HG03196 (cell line): ENCODE results near the gene MEGF11.

ENCODE experiments used
- ATAC-seq: cut with Tn5 transposase; IDR thresholded peaks from one replicate; pipeline ENCODE4 v1.9.1; 2021; ENCODE audit not compliant: unreplicated experiment

MEGF11 gene

DNA sequence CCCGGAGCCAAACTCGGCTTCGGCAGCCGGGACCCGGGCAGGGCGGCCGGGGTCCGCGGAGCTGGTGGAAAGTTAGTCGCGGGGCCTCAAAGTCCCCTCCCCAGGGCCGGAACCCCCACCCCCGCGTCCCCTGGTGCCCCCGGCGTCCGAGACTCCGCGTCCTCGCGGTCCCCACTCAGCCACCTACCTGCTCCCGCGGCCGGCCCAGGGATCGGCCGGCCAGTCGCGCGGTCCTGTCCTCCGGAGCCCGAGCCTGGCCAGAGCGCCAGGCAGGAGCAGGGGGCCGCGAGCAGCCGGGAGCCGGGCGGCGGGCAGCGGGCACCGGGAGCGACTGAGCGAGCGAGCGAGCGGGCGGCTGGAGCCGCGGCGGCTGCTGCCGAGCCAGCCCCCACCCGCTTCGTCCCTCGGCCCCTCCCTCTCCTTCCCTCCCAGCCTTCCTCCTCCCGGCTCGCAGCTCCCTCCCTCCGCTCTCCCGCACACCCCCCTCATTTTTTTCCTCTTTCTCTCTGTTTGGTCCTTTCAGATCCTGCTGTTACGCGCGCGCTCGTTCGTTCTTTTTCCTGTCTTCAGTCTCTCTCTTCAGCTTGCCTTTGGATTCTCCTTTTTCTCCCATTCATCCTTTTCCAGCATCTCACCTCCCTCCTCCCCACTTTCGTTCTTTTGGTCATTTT, at the start of gene MEGF11:
Gene MEGF11, minus strand, starts transcription at position 333 of the 671 bp plus-strand sequence. CDS start 125,347 bp downstream, outside the sequence.
- ATAC-seq, result no peak

DNA sequence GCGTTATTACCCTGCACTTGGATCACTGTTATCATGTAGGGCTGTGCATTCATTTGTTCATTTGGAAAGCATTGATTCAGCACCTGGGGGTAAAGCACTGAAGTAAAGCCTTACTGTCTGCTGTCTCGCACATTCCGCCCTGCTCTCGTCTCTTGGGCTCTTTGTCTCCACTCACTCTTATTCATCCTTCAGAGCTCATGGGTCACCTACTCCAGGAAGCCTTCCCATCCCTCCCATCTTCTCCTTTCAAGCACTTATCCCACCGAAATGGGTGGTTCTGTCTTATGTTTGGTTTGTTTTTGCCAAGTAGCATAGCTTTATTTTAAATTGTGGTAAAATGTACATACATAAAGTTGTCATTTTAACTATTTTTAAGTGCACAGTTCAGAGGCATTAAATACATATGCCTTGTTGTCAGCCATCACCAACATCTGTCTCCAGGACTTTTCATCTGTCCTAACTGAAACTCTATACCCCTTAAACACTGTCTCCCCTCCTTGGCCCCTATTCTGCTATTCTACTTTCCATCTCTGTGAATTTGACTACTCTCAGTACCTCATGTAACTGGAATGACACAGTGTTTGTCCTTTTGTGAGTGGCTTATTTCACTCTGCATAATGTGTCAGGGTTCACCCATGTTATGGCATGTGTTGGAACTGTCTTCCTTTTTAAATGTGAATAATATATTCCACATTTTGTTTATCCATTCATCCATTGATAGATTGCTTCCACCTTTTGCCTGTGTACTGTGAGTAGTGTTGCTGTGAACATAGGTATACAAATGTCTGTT, 49.1 kb upstream of the MEGF11 start:
- ATAC-seq, result no peak

DNA sequence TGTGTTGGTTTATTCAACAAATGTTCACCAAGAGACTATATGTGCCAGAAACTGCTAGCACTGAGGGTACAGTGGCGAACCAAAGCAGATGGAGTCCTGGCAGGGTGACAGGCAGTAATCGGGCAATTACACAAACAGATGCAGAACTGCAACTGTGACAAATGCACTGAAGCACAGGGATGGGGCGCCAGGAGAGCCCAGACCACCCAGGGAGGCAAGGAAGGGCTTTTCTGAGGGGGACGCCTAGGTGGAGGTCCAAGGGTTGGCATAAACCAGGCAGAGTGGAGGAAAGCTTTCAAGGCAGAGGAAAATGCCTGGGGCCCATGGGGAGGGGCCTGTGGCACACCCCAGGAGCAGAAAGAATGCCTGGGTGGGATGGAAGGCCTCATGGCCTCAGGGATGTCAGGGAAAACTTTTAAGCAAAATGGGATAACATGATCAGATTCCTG, 45.3 kb upstream of the MEGF11 start:
- no peak for ATAC-seq

DNA sequence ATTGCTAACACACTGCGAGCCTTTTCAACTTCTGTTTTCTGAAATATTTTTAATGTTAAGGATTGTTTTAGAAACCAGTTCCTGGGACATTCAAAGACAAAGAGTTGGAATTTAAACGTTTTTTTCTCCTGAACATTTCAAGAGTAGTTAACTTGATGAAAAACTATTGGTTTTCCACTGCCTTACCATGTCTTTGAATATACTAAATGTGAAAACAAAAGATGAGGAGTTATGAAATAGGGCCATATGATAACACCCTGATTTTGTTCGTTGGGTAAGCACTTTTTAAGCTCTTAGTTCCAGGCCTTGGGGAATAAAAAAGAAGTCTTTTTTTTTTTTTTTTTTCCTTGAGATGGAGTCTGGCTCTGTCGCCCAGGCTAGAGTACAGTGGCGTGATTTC, 42.6 kb upstream of the MEGF11 start:
- ATAC-seq, result no peak

DNA sequence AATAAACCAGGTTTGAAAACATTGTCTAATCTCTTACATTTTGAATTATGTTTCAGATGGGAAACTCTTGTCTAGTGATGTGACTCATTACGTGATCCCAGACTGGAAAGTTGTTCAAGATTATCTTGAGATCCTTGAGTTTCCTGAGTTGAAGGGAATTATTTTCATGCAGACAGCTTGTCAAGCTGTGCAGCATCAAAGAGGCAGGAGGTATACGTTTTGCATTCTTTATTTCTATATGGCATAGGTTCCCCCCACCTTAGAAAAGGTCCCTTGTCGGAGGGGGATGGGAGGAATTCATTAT, 41.3 kb upstream of the MEGF11 start:
- ATAC-seq, result no peak

DNA sequence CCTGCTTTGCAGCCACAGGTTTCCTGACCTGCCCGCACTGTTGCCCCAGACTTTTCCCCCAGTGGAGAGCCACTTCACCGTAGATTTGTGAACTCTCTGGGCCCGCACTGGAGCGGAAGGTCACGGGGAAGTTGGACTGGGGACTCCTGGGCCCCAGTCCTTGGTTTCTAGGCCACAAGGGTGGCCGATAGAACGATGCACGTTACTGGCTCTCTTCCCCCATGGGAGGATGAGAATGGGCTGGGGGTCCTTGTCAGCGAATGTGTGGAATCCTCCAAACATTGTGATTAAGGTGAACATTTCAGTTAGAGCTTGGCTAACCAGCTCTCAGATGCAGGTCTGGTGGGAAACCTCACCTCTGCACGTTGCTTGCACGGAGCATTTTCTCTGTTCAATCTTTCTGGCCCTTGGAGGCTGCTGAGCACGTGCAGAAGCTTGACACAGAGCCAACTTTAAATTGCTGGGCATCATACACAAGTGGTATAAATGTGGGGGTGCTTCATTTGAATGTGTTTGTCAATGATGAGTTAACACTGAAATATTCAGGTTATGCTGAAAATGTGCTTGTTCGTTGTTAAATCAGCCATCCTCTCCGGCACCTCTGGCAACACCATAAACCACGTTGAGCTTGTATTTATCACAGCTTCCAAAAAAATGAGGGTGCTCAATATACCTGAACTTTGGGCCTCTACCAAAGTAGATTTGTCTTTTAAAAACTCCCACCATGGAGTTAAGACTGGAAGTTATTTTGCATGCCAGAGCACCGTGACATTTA, 40.8 kb upstream of the MEGF11 start:
- peak; percentile 8 for ATAC-seq

DNA sequence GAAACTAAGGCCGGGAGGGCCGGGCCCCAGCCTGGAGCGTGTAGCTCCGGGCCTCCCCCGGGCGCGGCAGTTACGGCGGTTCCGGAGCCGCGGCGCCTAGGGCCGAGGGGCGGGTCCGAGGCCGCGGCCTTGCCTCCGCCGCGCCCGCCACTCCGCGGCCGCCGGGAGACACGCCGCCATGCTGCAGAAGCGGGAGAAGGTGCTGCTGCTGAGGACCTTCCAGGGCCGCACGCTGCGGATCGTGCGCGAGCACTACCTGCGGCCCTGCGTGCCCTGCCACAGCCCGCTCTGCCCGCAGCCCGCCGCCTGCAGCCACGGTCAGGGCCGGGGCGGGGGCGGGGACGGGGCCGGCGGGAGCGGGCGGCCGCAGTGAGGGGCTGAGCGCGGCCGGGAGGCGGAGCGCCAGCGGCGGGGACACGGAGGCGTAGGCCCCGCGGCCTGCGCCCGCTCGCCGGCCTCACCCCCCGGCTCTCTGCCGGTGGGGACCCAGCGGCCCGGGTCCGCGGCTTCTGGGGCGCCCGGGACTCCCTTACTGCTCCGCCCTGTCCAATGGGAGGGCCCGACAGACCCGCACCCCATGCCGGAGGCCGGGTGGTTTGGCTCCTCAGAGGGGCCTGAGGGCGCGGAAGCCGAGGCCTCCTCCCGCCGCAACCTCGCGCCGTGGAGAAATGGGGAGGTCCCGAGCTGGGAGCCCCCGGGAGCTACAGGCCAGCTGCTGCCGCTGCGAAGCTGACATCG, 40.0 kb upstream of the MEGF11 start, which contains the start of gene DIS3L:
Gene DIS3L, plus strand, starts transcription at position 150 of the 738 bp plus-strand sequence. Its CDS starts 29 bp downstream, at position 179.
- peak; percentile 64 for ATAC-seq

DNA sequence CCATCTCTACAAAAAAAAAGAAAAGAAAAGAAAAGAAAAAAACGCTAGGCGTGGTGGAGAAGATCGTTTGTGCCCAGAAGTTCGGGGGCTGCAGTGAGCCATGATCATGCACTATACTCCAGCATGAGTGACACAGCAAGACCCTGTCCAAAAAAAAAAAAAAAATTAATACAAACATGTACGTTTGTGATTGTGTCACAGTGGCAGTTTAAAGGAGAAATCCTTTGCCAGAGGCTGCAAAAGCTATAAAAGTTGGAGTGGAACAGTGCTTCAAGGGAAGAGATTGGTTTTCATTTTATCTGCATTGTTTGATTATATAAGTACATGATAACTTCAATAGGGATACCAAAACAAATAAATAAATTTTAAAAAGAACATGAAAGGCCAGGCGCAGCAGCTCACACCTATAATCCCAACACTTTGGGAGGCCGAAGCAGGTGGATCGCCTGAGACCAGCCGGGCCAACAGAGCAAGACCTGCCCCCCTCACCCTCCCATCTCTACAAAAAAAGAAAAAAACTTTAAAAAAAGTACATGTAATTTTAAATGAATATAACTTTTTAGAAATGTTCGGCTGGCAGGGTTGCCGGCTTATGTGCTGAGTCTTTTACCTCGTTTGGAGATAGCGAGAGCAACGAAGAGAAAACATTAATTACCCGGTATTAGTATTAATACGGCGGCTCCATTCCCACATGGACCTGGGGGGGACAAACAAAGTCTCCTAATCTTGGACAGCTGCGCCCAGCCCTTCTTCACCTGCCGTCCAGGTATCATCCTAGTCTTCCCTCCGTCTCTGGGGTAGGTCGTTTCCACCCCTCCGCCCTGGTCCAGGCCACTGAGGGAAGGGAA, 39.2 kb upstream of the MEGF11 start:
- ATAC-seq, result no peak

DNA sequence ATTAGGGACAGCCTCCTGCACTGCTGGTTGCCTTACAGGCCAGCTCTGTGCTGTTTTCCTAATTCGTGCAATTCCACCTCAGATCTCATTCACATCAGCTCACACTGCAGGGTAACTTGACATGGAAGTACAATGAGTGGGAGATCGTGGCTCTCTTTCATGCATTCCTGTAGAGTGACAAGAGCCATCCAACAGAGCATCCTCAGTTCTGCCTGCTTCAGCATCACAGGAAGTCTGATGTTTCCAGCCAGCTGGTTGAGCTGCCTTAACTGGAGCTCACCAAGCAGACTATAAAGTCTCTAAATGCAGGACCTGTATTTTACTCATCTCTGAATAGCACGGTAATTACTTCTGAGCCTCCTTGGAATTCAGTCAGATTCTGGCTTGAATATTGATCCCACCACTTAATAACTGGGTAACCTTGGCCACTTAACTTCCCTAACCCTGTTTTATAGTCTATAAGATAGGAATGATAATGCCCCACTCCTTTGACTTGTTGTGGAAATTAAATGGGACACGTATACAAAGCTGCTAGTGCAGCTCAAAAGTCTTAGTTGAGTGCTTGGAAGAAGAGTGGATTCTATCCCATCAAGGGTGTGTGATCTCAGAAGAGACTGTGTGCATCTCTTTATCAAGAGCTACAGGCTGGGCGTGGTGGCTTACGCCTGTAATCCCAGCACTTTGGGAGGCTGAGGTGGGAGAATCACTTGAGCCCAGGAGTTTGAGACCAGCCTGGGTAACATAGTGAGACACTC, 38.4 kb upstream of the MEGF11 start:
- no peak for ATAC-seq

DNA sequence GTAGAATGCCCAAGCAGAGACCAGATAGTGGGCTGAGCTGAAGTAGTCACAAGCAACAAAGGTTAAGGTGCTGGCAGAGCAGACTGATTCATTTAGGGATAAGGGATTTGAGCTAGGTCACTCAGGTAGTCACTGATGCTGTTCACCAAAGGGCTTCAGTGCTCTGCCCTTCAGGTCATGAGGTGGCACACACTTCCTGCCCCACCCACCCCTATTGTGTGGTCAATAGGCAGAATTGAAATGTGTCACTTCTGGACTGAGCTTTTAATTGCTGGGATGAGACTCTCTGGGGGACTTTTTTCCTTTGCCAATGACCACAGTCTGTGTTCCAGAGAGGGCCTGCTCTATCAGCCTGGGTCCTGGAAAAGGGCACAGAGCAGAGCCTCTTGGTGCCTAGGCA, 37.0 kb upstream of the MEGF11 start:
- ATAC-seq, result no peak

DNA sequence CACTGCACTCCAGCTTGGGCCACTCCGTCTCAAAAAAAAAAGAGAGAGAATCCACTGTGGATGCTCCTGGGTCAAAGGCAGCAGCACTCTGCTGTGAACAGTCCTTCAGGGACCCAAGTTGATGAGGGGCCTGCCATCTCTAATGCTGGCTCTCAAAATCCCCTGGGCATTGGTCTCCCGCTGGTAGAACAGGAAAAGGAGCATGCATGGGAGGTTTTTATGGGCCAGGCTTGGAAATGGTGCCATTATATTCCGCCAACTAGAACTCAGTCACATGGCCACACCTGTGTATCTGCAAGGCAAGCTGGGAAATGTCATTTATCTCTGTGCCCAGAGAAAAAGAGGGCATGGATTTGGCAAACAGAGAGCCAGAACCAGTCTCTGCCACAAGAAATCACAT, 36.5 kb upstream of the MEGF11 start:
- no peak for ATAC-seq

DNA sequence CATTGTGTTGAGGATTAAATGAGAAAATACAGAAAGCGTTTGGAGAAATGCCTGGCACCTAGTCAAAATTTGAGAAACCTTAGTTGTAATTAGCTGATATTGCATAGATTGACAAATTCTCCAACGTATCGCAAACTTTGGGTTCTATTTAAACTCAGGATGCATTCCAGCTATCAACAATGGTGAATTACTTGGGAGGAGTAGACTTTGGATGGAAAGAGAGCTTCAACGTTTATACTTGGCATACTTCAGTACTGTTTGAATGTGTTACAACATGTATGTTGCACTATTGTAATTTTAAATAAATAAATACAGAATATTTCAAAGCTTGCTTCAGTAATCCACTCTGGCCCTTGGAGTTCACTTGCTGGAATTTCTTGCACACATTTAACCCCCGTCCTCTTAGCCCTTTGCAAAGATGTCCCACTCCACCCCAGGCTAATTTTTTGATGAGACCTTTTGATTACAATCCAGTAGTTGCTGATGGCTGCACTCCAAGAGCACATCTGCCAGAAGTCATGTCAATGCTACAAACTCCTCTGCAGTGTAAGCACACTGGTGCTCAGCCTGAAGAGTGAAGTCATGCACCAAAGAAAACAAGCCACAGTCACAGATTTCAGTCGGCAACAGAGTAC, 35.1 kb upstream of the MEGF11 start:
- ATAC-seq, result no peak

DNA sequence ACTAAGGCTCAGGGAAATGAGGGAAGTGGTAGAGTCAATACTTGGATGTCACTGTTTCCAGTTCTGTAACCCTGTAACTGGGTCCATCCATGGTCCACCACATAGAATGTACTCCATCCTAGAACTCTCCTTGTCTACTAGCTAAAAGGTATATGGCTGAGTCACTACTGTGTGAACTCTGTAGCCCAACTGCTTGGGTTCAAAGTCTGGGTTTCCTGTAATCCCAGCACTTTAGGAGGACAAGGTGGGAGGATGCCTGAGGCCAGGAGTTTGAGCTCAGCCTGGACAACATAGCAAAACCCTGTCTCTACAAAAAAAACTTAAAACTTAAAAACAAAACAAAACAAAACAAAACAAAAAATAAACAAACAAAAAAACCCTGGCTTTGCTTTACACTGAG, 34.5 kb upstream of the MEGF11 start:
- ATAC-seq, result no peak

DNA sequence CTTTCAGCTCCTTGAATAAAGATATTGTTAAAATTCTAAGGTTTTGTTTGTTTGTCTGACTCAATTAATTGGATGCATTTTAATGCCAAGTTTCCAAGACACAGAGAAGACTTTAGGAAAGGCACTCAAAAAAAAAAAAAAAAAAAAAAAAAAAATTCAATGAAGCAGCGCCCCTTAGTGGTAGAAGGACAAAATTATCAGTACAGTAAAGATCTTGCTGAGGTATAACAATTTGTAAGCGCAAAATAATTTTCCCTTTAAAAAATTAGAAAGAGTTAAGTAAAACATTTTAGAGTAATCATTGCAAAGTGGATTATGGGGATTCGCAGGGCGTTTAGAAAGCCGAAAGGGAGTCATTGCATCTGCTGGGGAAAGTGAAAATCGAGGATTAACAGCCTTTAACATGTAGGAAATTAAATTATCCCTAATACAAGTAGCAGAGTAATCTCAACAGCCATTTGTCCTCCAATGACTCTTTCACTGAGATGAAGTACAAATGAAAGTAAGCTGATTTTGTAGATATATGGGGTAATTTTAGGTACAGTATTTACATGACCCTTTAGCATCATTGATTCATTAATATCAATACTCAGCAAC, 34.0 kb upstream of the MEGF11 start:
- no peak for ATAC-seq

DNA sequence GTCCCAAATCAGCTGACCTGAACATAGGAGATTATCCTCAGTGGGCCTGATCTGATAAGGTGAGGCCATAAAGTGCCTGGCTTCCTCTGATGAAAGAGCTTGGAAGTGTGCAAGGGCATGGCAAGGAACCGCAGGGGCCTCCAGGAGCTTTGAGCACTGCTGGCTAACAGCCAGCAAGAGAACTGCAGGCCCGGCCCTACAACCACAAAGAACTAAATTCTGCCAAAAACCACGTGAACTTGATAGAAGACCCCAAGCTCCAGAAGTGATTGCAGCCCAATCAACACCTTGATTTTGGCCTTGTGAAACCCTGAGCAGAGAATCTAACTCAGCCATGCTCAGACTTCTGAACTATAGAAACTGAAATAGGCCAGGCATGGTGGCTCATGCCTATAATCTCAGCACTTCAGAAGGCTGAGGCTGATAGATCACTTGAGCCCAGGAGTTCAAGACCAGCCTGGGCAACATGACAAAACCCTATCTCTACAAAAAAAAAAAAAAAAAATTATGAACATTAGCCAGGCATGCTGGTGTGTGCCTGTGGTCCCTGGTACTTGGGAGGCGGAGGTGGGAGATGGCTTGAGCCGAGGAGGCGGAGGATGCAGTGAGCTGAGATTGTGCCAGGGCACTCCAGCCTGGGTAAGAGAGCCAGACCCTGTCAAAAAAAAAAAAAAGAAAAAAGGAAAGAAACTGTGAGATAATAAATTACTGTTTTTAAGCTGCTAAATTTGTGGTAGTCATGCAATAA, 32.2 kb upstream of the MEGF11 start:
- no peak for ATAC-seq

DNA sequence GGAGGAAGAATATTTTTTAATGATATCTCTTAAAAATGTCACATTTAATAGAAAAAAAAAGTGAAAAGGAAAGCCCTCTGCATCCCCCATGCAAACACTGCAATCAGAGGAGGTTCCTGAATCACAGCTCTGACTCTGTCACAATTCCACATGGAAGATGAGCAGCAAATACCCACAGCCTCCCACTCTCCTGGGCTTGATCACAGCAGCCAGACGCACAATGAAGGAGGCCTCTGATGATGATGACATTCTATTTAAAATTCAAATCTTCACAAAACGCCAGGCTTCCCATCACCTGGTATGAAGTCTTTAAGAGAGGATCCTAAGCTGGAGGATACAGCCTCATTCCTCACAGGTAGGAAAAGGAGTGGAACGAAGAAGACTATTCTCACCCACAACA, 30.7 kb upstream of the MEGF11 start:
- no peak for ATAC-seq

DNA sequence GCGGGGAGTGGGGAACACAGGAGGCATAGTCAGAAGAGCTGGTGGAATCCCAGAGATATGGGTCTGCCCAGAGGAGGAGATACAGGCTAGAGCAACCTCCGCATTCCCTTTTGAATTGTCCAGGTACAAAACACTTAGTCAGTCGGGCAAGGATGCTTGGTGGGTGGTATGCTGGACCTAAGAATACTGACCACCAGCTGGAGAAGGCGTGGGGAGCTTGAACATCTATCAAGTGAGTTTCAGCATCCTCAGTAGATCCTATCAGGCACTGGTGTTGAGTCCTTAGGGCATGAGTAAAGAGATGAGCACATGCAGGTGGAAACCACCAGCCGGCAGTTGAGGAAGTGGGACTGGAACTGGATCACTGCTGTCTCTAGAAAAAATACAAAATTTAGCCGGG, 25.1 kb upstream of the MEGF11 start:
- ATAC-seq, result no peak

DNA sequence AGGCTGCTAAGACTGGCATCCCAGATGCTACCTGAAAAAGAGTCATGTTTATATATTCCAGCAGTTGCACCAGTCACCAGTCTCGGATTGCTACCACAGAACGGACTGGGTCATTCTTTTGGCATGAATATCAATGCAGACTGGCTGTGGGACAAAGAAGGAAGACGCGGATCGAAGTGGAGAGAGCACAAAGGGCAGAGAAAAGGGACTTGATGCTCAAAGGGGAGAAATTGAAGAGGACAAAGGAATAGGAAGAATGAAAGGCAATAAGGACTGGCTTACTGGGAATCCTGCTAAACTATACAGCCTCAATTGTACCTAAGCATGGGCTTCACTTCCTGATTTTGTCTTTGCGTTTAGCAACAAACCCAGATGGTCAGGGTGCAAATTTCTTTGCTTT, 24.5 kb upstream of the MEGF11 start:
- no peak for ATAC-seq
